ENCODE data around the gene RANBP17. TPM values are rescaled to one million over a fixed set of nuclear protein-coding genes. Genes with fewer than 3 reads are reported as not detected.

RANBP17 gene
- total RNA-seq, 1 donor from 2014 or later, result 12.3 TPM

- intact Hi-C loops (cut with DNase I), result no loop called here
- H3K4me3 ChIP-seq, result no peak overlapping the region
- no peak for ATAC-seq
Observed at GRCh38 chr5:171149333-171149732, 287.5 kb downstream of the RANBP17 start.

GRCh38 chr5:171149772-171150171 lies 288.0 kb downstream of the RANBP17 start:
- no peak for TF ChIP-seq CTCF (IDR thresholded peaks at IDR 0.05)
- ATAC-seq, result no peak
- DNase-seq, result no peak
- H3K4me1 ChIP-seq, result no peaks in the 10 kb centered on the region
- no peaks in the 10 kb centered on the region for H3K9me3 ChIP-seq
- H3K4me3 ChIP-seq, result no peak overlapping the region
- no peaks in the 10 kb centered on the region for H3K36me3 ChIP-seq
- H3K27ac ChIP-seq, result no peak overlapping the region
- H3K27me3 ChIP-seq (ENCODE audit: low read depth), result no peaks in the 10 kb centered on the region
- intact Hi-C loops (cut with DNase I), result no loop called here

More at GRCh38 chr5:171149333-171149732, 287.5 kb downstream of the RANBP17 start:
- Histone ChIP-seq H3K27ac (no peak overlapping the region), H3K36me3 (no peaks in the 10 kb centered on the region), H3K27me3 (ENCODE audit: low read depth) (no peaks in the 10 kb centered on the region), H3K9me3 (no peaks in the 10 kb centered on the region), H3K4me1 (no peaks in the 10 kb centered on the region)
- no peak for TF ChIP-seq CTCF (IDR thresholded peaks at IDR 0.05)
- no peak for DNase-seq

- ATAC-seq (no peak), DNase-seq (no peak)
- intact Hi-C loops (cut with DNase I), result no loop called here
- TF ChIP-seq CTCF (IDR thresholded peaks at IDR 0.05), result no peak
- Histone ChIP-seq H3K27me3 (ENCODE audit: low read depth) (no peaks in the 10 kb centered on the region), H3K4me1 (no peaks in the 10 kb centered on the region), H3K4me3 (no peak overlapping the region), H3K36me3 (no peaks in the 10 kb centered on the region), H3K9me3 (no peaks in the 10 kb centered on the region), H3K27ac (no peak overlapping the region)
Observed at GRCh38 chr5:171152382-171152781, 290.6 kb downstream of the RANBP17 start.

- intact Hi-C loops (cut with DNase I), result no loop called here
- no peaks in the 10 kb centered on the region for H3K27me3 ChIP-seq (ENCODE audit: low read depth)
- no peak for TF ChIP-seq CTCF (IDR thresholded peaks at IDR 0.05)
- H3K36me3 ChIP-seq, result no peaks in the 10 kb centered on the region
- H3K9me3 ChIP-seq, result no peaks in the 10 kb centered on the region
- no peak overlapping the region for H3K4me3 ChIP-seq
- no peaks in the 10 kb centered on the region for H3K4me1 ChIP-seq
- H3K27ac ChIP-seq, result no peak overlapping the region
- no peak for DNase-seq
- ATAC-seq, result no peak
Observed at GRCh38 chr5:171155621-171156020, 293.8 kb downstream of the RANBP17 start.

- Histone ChIP-seq H3K27me3 (ENCODE audit: low read depth) (no peaks in the 10 kb centered on the region), H3K36me3 (no peaks in the 10 kb centered on the region), H3K27ac (no peak overlapping the region), H3K4me3 (no peak overlapping the region), H3K9me3 (no peaks in the 10 kb centered on the region), H3K4me1 (no peaks in the 10 kb centered on the region)
- no peak for TF ChIP-seq CTCF (IDR thresholded peaks at IDR 0.05)
- DNase-seq (no peak), ATAC-seq (no peak)
- intact Hi-C loops (cut with DNase I), result no loop called here
Observed at GRCh38 chr5:171157276-171157675, 295.5 kb downstream of the RANBP17 start.

- Histone ChIP-seq H3K4me1 (no peaks in the 10 kb centered on the region), H3K4me3 (no peak overlapping the region), H3K27me3 (ENCODE audit: low read depth) (no peaks in the 10 kb centered on the region), H3K27ac (no peak overlapping the region), H3K36me3 (no peaks in the 10 kb centered on the region), H3K9me3 (no peaks in the 10 kb centered on the region)
- no peak for DNase-seq
- ATAC-seq, result no peak
- no peak for TF ChIP-seq CTCF (IDR thresholded peaks at IDR 0.05)
- intact Hi-C loops (cut with DNase I), result no loop called here
Observed at GRCh38 chr5:171157775-171158174, 296.0 kb downstream of the RANBP17 start.

Data from lower lobe of right lung (tissue), 2 donors.